Prostate gland (tissue), 2 donors: ENCODE results near the gene CPSF3.

Source experiments
- CTCF ChIP-seq, 4 experiments: fragments of 200-600 bp in 2 of 4; fragments of 450-650 bp in 2 of 4; sonication (generic) in 2 of 4; IDR thresholded peaks; 1 replicate in 3 of 4; 2 replicates in 1 of 4; pipeline ENCODE4 v1.5.1; 2016 to 2019; ENCODE audit warnings: antibody characterized with exemption in 4 of 4, mild to moderate bottlenecking in 2 of 4, moderate library complexity in 2 of 4
- POLR2A ChIP-seq: fragments of 450-650 bp; IDR thresholded peaks from one replicate; pipeline ENCODE4 v1.6.1; 2016; ENCODE audit warnings: antibody characterized with exemption, mild to moderate bottlenecking
- POLR2AphosphoS5 ChIP-seq: sonication (generic); formaldehyde crosslinking; IDR thresholded peaks from one replicate; pipeline ENCODE4 v1.6.1; 2017; ENCODE audit warnings: antibody characterized with exemption

- TF ChIP-seq CTCF (IDR thresholded peaks at IDR 0.05) (no peak), POLR2A (no peak), POLR2AphosphoS5 (no peak)
Measured at GRCh38 chr2:9498210-9498609, 74.8 kb downstream of the CPSF3 start.
